Peyer's patch (tissue), 4 donors: ENCODE measurements around the gene CETP. TPM values are rescaled to one million over a fixed set of nuclear protein-coding genes. Genes with fewer than 3 reads are reported as not detected.

Experiments used
- DNase-seq, 3 donors: peaks; one replicate each; pipeline ENCODE4 v3.0.0-alpha.2; 2017 to 2019
- H3K27ac ChIP-seq, 4 donors: fragments of 200-600 bp; sonication (generic); one replicate each; pipeline ENCODE4 v1.5.1; 2016 to 2019
- H3K27me3 ChIP-seq, 2 donors: fragments of 200-600 bp; sonication (generic); one replicate each; pipeline ENCODE4 v1.5.1; 2019
- H3K36me3 ChIP-seq, 3 donors: fragments of 200-600 bp; sonication (generic); one replicate each; pipeline ENCODE4 v1.5.1; 2016 to 2019
- H3K4me1 ChIP-seq, 4 donors: fragments of 200-600 bp; sonication (generic); one replicate each; pipeline ENCODE4 v1.5.1; 2016 to 2019
- H3K4me3 ChIP-seq, 4 donors: fragments of 200-600 bp; sonication (generic); 1 replicate in 3 of 4; 2 replicates in 1 of 4; pipeline ENCODE4 v1.5.1; 2016 to 2019; ENCODE audit warnings: mild to moderate bottlenecking in 1 of 4
- H3K9me3 ChIP-seq, 4 donors: fragments of 200-600 bp; sonication (generic); one replicate each; pipeline ENCODE4 v1.5.1; 2016 to 2019; ENCODE audit warnings: mild to moderate bottlenecking in 1 of 4
- CTCF ChIP-seq, 6 experiments: fragments of 450-650 bp in 4 of 6; fragments of 200-600 bp in 2 of 6; sonication (generic) in 1 of 6; IDR thresholded peaks; one replicate each; pipeline ENCODE4 v1.5.1; 2017 to 2019; ENCODE audit warnings: antibody characterized with exemption in 6 of 6, mild to moderate bottlenecking in 3 of 6, moderate library complexity in 1 of 6
- POLR2A ChIP-seq, 2 donors: fragments of 450-650 bp; IDR thresholded peaks; one replicate each; pipeline ENCODE4 v1.5.1; 2017; ENCODE audit warnings: antibody characterized with exemption in 2 of 2, mild to moderate bottlenecking in 2 of 2, moderate library complexity in 2 of 2
- total RNA-seq, 4 donors: library from RNA; depleted of rRNA; stranded (reverse); fragments of >200 nt; gene quantifications; one replicate each; pipeline ENCODE4 v1.1.0, GENCODE V29; 2016

CETP gene
- total RNA-seq, 4 donors from 2014 or later = 2.5 TPM; not detected in 3

- TF ChIP-seq CTCF (IDR thresholded peaks at IDR 0.05) (peak; percentile 97 to 100 (median 99)), POLR2A (IDR thresholded peaks at IDR 0.05) (peak in 1 of 2 donors; percentile 13)
- H3K27ac ChIP-seq = peak overlapping the region in 1 of 4 donors; percentile 18
- no peak overlapping the region for H3K4me3 ChIP-seq
- H3K4me1 ChIP-seq = peaks cover 0 to 8% (median 7%) of the 10 kb centered on the region in 4 donors
- H3K36me3 ChIP-seq = no peaks in the 10 kb centered on the region
- no peaks in the 10 kb centered on the region for H3K27me3 ChIP-seq
- DNase-seq = peak; percentile 96 to 98 (median 98)
- no peaks in the 10 kb centered on the region for H3K9me3 ChIP-seq
Observed at GRCh38 chr16:56964243-56965148, 2.7 kb downstream of the CETP start.

- no peak overlapping the region for H3K4me3 ChIP-seq
- peak overlapping the region in 1 of 4 donors; percentile 31 for H3K27ac ChIP-seq
- TF ChIP-seq CTCF (IDR thresholded peaks at IDR 0.05) = no peak
- TF ChIP-seq POLR2A (IDR thresholded peaks at IDR 0.05) = no peak
- no peak for DNase-seq
- H3K4me1 ChIP-seq = peaks cover 0 to 8% (median 7%) of the 10 kb centered on the region in 4 donors
- no peaks in the 10 kb centered on the region for H3K36me3 ChIP-seq
- no peaks in the 10 kb centered on the region for H3K9me3 ChIP-seq
- H3K27me3 ChIP-seq = no peaks in the 10 kb centered on the region
Observed at GRCh38 chr16:56965149-56966092, 3.7 kb downstream of the CETP start.

GRCh38 chr16:56966093-56966475, 4.3 kb downstream of the CETP start:
- TF ChIP-seq CTCF (IDR thresholded peaks at IDR 0.05) = no peak

GRCh38 chr16:56967733-56968132, 6.0 kb downstream of the CETP start:
- no peak for DNase-seq
- H3K27ac ChIP-seq = no peak overlapping the region
- H3K4me3 ChIP-seq = no peak overlapping the region
- no peaks in the 10 kb centered on the region for H3K27me3 ChIP-seq
- H3K36me3 ChIP-seq = no peaks in the 10 kb centered on the region
- H3K9me3 ChIP-seq = no peaks in the 10 kb centered on the region
- peaks cover 0 to 13% (median 8%) of the 10 kb centered on the region in 4 donors for H3K4me1 ChIP-seq
- no peak for TF ChIP-seq POLR2A (IDR thresholded peaks at IDR 0.05)
- no peak for TF ChIP-seq CTCF (IDR thresholded peaks at IDR 0.05)

More at GRCh38 chr16:56966093-56966475, 4.3 kb downstream of the CETP start:
- Histone ChIP-seq H3K9me3 (no peaks in the 10 kb centered on the region), H3K4me3 (no peak overlapping the region), H3K27me3 (no peaks in the 10 kb centered on the region), H3K36me3 (no peaks in the 10 kb centered on the region), H3K27ac (peak overlapping the region in 1 of 4 donors; percentile 31), H3K4me1 (peaks cover 0 to 11% (median 8%) of the 10 kb centered on the region in 4 donors)
- no peak for DNase-seq

- no peak for TF ChIP-seq POLR2A (IDR thresholded peaks at IDR 0.05)
- no peak for TF ChIP-seq CTCF (IDR thresholded peaks at IDR 0.05)
- DNase-seq = no peak
- no peaks in the 10 kb centered on the region for H3K9me3 ChIP-seq
Observed at GRCh38 chr16:56969769-56970168, 8.0 kb downstream of the CETP start.

More at GRCh38 chr16:56969769-56970168, 8.0 kb downstream of the CETP start:
- no peak overlapping the region for H3K4me3 ChIP-seq
- peaks cover 0 to 16% (median 3%) of the 10 kb centered on the region in 4 donors for H3K4me1 ChIP-seq
- no peaks in the 10 kb centered on the region for H3K27me3 ChIP-seq
- no peaks in the 10 kb centered on the region for H3K36me3 ChIP-seq
- no peak overlapping the region for H3K27ac ChIP-seq
